Fibroblast of lung (primary cell): ENCODE results near the gene SPATA16. TPM values are rescaled to one million over a fixed set of nuclear protein-coding genes. Genes with fewer than 3 reads are reported as not detected.

Experiments
- DNase-seq, 2 donors: peaks; one replicate each; pipeline versions ENCODE4 v3.0.0 to v3.0.0-alpha.2; 2010; ENCODE audit warnings: low read depth in 2 of 2
- H2AFZ ChIP-seq: 2 replicates; pipeline ENCODE4 v1.5.1; 2012; ENCODE audit warnings: low read length, control low read depth, inconsistent platforms
- H3K27ac ChIP-seq: 2 replicates; pipeline ENCODE4 v1.5.1; 2011; ENCODE audit warnings: low read length, control low read depth; ENCODE audit not compliant: insufficient read depth
- H3K27me3 ChIP-seq: 2 replicates; pipeline ENCODE4 v1.5.1; 2011; ENCODE audit warnings: mild to moderate bottlenecking, low read length; ENCODE audit not compliant: control insufficient read depth, insufficient read depth
- H3K36me3 ChIP-seq: 2 replicates; pipeline ENCODE4 v1.5.1; 2011; ENCODE audit warnings: low read length; ENCODE audit not compliant: control insufficient read depth, insufficient read depth
- H3K4me1 ChIP-seq: 2 replicates; pipeline ENCODE4 v1.5.1; 2011; ENCODE audit warnings: low read length; ENCODE audit not compliant: control insufficient read depth, insufficient read depth; ENCODE audit errors: extremely low read depth
- H3K4me2 ChIP-seq: 2 replicates; pipeline ENCODE4 v1.5.1; 2011; ENCODE audit warnings: low read length, control low read depth; ENCODE audit not compliant: insufficient read depth; ENCODE audit errors: extremely low read depth
- H3K4me3 ChIP-seq, 4 experiments: fragments of 200-600 bp in 1 of 4; sonication (generic) in 1 of 4; replicated peaks in 1 of 4; 2 replicates each; pipeline ENCODE4 v1.5.1; 2011 to 2016; ENCODE audit warnings: low read length in 4 of 4, low read depth in 3 of 4, mild to moderate bottlenecking in 3 of 4, control low read depth in 2 of 4, inconsistent platforms in 1 of 4, mixed read lengths in 1 of 4; ENCODE audit not compliant: insufficient read depth in 1 of 4; ENCODE audit errors: control extremely low read depth in 1 of 4
- H3K79me2 ChIP-seq: 2 replicates; pipeline ENCODE4 v1.5.1; 2012; ENCODE audit warnings: mild to moderate bottlenecking, low read length, inconsistent platforms; ENCODE audit not compliant: control insufficient read depth, insufficient read depth
- H3K9ac ChIP-seq: 2 replicates; pipeline ENCODE4 v1.5.1; 2011; ENCODE audit warnings: mild to moderate bottlenecking, low read length, control low read depth; ENCODE audit not compliant: insufficient read depth
- H3K9me3 ChIP-seq: 2 replicates; pipeline ENCODE4 v1.5.1; 2012; ENCODE audit warnings: low read depth, low read length; ENCODE audit not compliant: control insufficient read depth, insufficient read depth
- H4K20me1 ChIP-seq: 2 replicates; pipeline ENCODE4 v1.5.1; 2011; ENCODE audit warnings: low read length; ENCODE audit not compliant: control insufficient read depth, insufficient read depth; ENCODE audit errors: extremely low read depth
- EZH2 ChIP-seq: IDR thresholded peaks from 2 replicates; pipeline ENCODE4 v1.5.1; 2012; ENCODE audit warnings: low read length, control low read depth, mild to moderate bottlenecking; ENCODE audit errors: missing control alignments
- polyA plus RNA-seq, 2 donors: library from polyadenylated mRNA; depleted of rRNA in 1 of 2; stranded (reverse) in 1 of 2; unstranded in 1 of 2; fragments of >200 nt; gene quantifications; 2 replicates each; pipeline ENCODE4 v1.2.1, GENCODE V29; 2011 to 2012; ENCODE audit warnings: missing spikeins in 1 of 2
- total RNA-seq: library from RNA; depleted of rRNA; stranded (reverse); fragments of >200 nt; gene quantifications from 2 replicates; pipeline ENCODE4 v1.2.1, GENCODE V29; 2014
- TF ChIP-seq, protein P1 (sequence below), 2 donors: IDR thresholded peaks in 1 of 2; conservative IDR thresholded peaks in 1 of 2; 1 replicate in 1 of 2; 2 replicates in 1 of 2; pipeline ENCODE4 v1.5.1; 2011 to 2012; ENCODE audit warnings: low read length in 2 of 2, control low read depth in 1 of 2, inconsistent platforms in 1 of 2, low read depth in 1 of 2, mild to moderate bottlenecking in 1 of 2

The SPATA16 gene
- total and polyA plus RNA-seq, 2 donors (not counting 1 experiment from before 2014, with no cell fraction given): not detected

DNA sequence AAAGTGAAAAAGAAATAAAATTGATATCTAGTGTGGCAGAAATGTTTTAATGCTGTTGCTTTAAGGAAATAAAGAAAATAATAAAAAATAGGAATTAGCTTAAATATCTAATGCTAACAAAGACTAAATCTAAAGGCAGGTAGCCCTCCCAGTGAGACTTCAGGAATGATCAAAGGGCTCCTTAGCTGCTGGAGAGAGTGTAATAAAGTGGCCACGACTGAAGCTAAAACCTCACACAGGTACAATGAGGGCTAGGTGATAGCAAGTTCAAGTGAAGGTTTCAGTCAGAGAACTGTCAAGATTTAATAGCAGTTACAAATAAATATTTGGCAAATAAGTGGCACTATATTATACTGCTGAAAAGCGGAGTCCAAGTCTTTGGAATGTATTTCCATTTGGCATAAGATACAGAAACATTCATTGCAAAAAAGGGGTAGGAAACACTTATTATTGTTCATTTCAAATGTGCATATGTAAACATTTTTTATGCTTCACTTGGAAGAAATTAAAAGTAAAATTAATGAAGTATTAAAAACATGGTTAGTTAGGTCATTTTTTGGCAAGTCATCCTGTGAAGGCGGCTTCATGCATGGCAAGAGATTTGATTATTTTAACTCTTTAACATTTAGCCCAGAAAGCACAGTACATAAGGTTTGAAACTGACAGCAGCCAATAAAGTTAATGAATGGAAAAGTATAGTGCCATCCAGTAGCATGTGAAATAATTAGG, 222.3 kb downstream of the SPATA16 start:
- Histone ChIP-seq H3K36me3 (no peaks in the 10 kb centered on the region), H3K4me1 (no peaks in the 10 kb centered on the region), H3K27ac (no peak overlapping the region), H4K20me1 (no peaks in the 10 kb centered on the region), H3K4me2 (no peak overlapping the region), H2AFZ (no peak overlapping the region), H3K79me2 (no peaks in the 10 kb centered on the region), H3K9me3 (no peaks in the 10 kb centered on the region), H3K27me3 (no peaks in the 10 kb centered on the region), H3K4me3 (no peak overlapping the region), H3K9ac (no peak overlapping the region)
- DNase-seq: no peak
- TF ChIP-seq, protein P1, sequence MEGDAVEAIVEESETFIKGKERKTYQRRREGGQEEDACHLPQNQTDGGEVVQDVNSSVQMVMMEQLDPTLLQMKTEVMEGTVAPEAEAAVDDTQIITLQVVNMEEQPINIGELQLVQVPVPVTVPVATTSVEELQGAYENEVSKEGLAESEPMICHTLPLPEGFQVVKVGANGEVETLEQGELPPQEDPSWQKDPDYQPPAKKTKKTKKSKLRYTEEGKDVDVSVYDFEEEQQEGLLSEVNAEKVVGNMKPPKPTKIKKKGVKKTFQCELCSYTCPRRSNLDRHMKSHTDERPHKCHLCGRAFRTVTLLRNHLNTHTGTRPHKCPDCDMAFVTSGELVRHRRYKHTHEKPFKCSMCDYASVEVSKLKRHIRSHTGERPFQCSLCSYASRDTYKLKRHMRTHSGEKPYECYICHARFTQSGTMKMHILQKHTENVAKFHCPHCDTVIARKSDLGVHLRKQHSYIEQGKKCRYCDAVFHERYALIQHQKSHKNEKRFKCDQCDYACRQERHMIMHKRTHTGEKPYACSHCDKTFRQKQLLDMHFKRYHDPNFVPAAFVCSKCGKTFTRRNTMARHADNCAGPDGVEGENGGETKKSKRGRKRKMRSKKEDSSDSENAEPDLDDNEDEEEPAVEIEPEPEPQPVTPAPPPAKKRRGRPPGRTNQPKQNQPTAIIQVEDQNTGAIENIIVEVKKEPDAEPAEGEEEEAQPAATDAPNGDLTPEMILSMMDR (conservative IDR thresholded peaks at IDR 0.05 in 1 of 2, IDR thresholded peaks at IDR 0.05 in 1 of 2; ENCODE audit: low read depth in 1 of 2, low read length in 2 of 2): no peak
- TF ChIP-seq EZH2: no peak

DNA sequence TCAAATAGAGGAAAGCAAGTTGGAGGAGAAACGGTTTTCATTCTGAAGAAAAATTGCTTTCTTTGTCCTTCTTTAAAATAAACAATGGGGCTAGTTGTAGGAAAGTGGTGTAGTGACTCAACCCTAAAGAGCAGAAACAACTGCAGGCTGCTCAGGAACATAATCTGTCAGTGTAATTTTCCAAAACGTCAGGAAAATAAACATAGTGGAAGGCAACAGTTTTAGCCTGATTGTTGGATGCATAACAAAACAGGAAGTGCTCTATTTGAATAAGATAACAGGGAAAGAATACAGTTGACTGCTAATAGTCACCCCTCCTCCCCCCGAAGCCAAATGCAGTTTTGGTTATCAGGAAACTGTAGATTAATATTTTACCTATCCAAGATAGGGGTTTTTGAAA, 222.9 kb downstream of the SPATA16 start:
- Histone ChIP-seq H3K36me3 (no peaks in the 10 kb centered on the region), H2AFZ (no peak overlapping the region), H3K79me2 (no peaks in the 10 kb centered on the region), H3K27ac (no peak overlapping the region), H3K4me2 (no peak overlapping the region), H3K27me3 (no peaks in the 10 kb centered on the region), H3K9me3 (no peaks in the 10 kb centered on the region), H4K20me1 (no peaks in the 10 kb centered on the region), H3K9ac (no peak overlapping the region), H3K4me3 (no peak overlapping the region), H3K4me1 (no peaks in the 10 kb centered on the region)
- TF ChIP-seq, protein P1 (conservative IDR thresholded peaks at IDR 0.05 in 1 of 2, IDR thresholded peaks at IDR 0.05 in 1 of 2; ENCODE audit: low read depth in 1 of 2, low read length in 2 of 2): no peak
- TF ChIP-seq EZH2: no peak
- peak; percentile 74 to 79 for DNase-seq

DNA sequence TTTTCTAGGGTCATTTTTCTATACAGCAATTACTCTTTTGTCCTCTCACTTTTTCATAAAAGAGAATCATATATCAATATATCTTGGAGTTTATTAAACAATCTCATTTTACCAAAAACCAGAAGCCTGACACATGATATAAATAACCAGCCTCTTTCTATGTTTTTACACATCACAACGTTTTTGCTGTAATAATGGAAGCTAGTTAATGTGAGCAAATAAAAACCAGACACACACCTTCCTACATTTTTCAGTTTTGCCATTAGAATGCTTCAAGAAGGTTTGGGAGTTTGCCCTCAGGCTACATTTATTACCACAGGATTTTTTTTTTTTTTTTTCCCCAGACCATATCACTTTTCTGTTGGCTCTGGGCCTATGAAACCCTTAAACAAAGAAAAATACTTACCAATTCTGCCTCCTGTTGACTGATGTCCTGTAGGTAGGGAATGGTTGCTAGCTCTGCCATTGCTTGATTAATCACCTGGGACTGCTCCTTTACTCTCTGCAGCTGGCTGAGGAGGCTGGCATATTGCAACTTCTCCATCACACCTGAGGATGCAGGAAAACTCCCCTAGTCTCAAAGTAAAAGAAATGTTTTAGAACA, 225.0 kb downstream of the SPATA16 start:
- H3K4me2 ChIP-seq: no peak overlapping the region
- no peaks in the 10 kb centered on the region for H3K9me3 ChIP-seq
- no peaks in the 10 kb centered on the region for H3K36me3 ChIP-seq
- no peaks in the 10 kb centered on the region for H3K27me3 ChIP-seq
- H3K4me1 ChIP-seq: no peaks in the 10 kb centered on the region
- no peak for DNase-seq
- no peak overlapping the region for H2AFZ ChIP-seq
- H3K9ac ChIP-seq: no peak overlapping the region
- H4K20me1 ChIP-seq: no peaks in the 10 kb centered on the region
- TF ChIP-seq, protein P1 (conservative IDR thresholded peaks at IDR 0.05 in 1 of 2, IDR thresholded peaks at IDR 0.05 in 1 of 2; ENCODE audit: low read depth in 1 of 2, low read length in 2 of 2): no peak
- TF ChIP-seq EZH2: no peak
- no peak overlapping the region for H3K27ac ChIP-seq
- no peaks in the 10 kb centered on the region for H3K79me2 ChIP-seq
- no peak overlapping the region for H3K4me3 ChIP-seq
